Caki2 (cell line): ENCODE results near the gene BACH2. TPM values are rescaled to one million over a fixed set of nuclear protein-coding genes. Genes with fewer than 3 reads are reported as not detected.
"Not testable (repeated sequence)": the region's sequence is repeated elsewhere in the genome, so short reads cannot be mapped to it uniquely, and the experiment has no call there.

Source experiments
- DNase-seq: peaks from one replicate; pipeline ENCODE4 v3.0.0-alpha.2; 2015; ENCODE audit warnings: low read depth
- in situ Hi-C: cut with HindIII; loops from 2 replicates; pipeline ENCODE4 v1.10.0; 2016; ENCODE audit warnings: low sequenced_read_pairs, low pct_unique_long_range_greater_than_20kb, mixed read lengths
- total RNA-seq: library from RNA; depleted of rRNA; stranded (reverse); fragments of >200 nt; shearing (Covaris generic); gene quantifications from 2 replicates; pipeline ENCODE4 v1.2.3, GENCODE V29; 2014; ENCODE audit warnings: low replicate concordance; rRNA removed

The BACH2 gene
- 2.2 and 8.1 TPM in 2 replicates for total RNA-seq

- peak; percentile 74 for DNase-seq
- in situ Hi-C loops: loop anchor here (25.0 kb wide), 1 partner anchor 309 kb away; no protein-coding TSS in a partner anchor
Measured at GRCh38 chr6:90296341-90297114, at the start of gene BACH2. BACH2 (minus strand) TSS chr6:90296843; CDS start chr6:90008844, 287,999 bp downstream.

DNA sequence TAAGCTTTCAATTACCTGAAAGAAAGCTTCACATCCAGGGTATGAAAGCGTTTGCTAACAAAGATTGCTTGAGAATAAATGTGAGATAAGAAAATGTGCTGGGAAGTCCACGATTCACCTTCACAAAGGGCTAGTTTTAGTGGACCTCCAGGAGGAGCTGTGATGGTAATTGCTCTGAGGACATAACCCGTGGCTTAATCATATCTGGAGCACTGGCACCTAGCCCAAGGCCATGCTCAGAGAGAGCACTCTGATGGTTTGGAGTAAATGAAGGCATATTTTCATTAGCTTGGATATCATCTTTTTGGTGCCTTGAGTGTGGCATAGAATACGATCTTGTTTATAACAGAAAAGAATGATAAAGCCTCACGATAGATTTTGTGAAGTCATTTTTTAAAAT is 46.9 kb upstream of the BACH2 start:
- in situ Hi-C loops: loop anchor here (5.0 kb wide), 1 partner anchor 34 kb away; no protein-coding TSS in a partner anchor
- DNase-seq: no peak

- DNase-seq: no peak
- in situ Hi-C loops: no loop called here
Measured at GRCh38 chr6:90338409-90338808, 41.8 kb upstream of the BACH2 start.

GRCh38 chr6:90336388-90336947 is 39.8 kb upstream of the BACH2 start:
- in situ Hi-C loops: no loop called here
- DNase-seq: no peak

DNA sequence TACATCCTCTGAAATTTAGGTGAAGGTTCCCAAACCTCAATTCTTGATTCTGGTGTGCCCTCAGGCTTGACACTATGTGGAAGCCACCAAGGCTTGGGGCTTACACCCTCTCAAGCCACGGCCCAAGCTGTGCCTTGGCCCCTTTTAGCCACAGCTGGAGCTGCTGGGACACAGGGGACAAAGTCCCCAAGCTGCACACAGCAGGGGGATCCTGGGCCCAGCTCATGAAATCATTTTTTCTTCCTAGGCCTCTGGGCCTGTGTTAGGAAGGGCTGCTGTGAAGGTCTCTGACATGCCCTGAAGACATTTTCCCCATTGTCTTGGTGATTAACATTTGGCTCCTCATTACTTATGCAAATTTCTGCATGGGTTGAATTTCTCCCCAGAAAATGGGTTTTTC is 37.3 kb upstream of the BACH2 start:
- in situ Hi-C loops: no loop called here
- no peak for DNase-seq

GRCh38 chr6:90332978-90333543 is 36.4 kb upstream of the BACH2 start:
- DNase-seq, in situ Hi-C loops: not testable (repeated sequence)

DNA sequence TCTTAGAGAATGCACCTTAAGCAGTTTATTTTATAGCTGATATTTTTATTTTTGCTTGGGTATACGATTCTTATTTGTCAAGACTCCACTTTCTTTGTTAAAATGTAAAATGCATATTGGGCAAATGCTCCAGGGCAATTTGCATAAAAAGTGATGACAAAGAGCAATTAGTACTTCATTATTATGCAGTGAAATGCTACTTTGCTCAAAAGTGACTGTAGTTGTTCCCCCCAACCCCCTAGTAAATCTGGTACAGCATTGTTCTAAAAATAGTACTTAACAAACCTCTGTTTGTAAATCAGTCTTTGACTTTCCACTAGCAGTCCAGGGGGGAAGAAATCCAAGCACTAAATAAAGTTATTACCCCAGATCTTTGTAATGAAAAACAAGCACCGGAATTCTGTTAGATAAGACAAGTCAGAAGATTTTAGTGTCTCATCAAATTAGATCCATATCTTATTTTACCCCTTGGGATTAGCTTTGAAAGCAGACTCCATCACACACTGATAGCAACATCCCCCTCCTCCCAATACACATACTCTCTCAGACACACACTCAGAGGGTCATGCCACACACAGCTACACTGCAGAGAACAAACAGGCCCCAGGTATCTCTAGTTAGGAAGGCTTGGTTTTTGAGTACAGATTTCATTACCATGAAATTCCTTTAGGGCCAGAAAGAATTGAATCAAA is 32.9 kb upstream of the BACH2 start:
- in situ Hi-C loops: no loop called here
- no peak for DNase-seq

DNA sequence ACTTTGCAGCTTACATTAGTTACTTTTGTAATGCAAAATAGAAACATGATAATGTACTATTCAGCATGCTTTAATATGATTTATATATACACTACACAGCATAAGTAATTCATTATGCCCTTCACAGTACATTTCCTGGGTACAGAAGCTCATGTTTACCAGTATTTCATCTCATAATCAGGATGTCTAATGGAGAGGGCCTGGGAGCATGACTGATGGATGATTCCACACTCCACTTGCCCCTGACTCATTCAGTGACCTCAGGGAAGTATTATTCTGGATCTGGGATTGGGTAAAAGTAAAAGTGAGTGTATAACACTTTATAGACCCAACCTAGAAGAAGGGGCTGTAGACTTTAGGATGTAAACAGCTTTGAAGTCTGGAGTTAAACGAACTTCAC is 31.4 kb upstream of the BACH2 start:
- in situ Hi-C loops: no loop called here
- DNase-seq: peak; percentile 40

- no peak for DNase-seq
- in situ Hi-C loops: no loop called here
Measured at GRCh38 chr6:90326404-90327057, 29.9 kb upstream of the BACH2 start.

DNA sequence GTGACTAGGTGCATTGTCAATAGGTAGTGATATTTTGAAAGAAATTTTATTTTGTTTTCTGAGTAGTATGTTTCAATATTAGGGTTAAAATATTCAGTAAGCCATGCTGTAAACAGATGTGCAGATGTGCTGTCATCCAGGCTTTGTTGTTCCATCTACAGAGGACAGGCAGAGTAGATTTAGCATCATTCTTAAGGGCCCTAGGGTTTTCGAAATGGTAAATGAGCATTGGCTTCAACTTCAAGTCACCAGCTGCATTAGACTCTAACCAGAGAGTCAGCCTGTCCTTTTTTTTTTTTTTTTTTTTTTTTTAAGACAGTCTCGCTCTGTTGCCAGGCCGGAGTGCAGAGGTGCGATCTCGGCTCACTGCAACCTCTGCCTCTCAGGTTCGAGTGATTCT is 27.1 kb upstream of the BACH2 start:
- in situ Hi-C loops: no loop called here
- no peak for DNase-seq

DNA sequence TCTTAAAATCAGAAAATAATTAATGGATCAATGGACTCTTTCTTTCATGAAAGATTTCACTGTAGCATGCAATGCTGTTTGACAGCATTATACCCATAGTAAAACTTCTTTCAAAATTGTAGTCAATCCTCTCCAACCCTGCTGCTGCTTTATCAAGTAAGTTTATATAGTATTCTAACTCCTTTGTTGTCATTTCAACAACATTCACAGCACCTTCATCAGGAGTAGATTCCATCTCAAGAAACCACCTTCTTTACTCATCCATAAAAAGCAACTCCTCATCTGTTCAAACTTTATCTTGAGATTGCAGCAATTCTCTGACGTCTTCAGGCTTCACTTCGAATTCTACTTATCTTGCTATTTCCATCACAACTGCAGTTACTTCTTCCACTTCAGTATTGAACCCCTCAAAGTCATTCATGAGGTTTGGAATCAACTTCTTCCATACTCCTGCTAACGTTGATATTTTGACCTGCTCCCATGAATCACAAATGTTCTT is 26.4 kb upstream of the BACH2 start:
- DNase-seq: no peak

DNA sequence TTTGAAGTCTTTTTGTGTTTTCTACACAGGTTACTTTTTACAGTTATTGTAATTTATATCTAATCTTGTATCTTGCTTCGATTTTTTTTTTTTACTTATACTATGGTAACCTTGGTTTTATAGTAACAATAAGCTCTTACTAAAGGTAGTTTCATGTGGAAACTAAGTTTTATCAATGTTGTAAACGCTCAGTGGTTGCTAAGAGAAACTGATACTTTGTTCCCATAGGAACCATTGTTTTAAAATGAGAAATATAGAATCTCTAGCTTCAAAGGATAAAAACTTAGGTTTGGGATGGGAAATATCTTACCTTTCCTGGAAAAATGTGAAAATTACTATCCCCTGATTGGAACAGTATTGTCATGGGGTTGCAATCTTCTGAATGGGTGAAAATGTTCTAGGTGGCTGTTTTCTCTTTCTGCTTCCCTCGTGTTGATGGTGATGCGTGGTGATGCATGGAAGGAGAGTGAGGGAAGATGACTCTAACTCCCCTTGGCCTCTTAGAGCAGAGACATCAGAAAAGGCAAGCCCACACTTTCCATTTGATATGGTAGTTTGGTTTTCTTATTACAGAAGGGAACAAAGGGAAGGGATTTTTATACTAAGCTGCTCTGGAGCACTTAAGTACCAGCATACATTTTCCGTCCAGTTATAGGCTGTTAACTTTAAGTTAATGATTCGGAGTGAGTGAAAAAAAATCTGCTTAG is 23.5 kb upstream of the BACH2 start:
- in situ Hi-C loops: no loop called here
- no peak for DNase-seq

More for the DNA sequence above, 26.4 kb upstream of the BACH2 start:
- in situ Hi-C loops: no loop called here

DNA sequence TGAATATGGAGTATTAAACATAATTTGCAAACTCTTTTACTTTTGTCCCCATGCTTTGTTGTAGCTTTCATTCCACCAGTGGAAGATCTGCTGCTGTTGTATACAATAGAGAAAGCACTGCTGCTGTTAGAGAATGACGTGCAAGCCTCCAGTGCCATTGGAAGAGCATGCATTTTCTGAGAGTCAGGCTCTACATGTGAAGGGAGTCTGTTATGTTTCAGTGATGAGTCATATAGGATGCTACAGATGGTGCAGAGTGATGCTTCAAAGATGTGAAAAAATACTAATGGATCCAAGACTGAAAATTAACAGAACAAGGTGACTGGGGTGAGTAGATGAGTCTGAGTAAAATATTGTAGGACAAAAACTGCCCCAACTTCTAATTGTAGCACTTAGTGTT is 22.4 kb upstream of the BACH2 start:
- in situ Hi-C loops: no loop called here
- DNase-seq: no peak

GRCh38 chr6:90315986-90316385 is 19.3 kb upstream of the BACH2 start:
- in situ Hi-C loops: no loop called here
- peak; percentile 8 for DNase-seq

DNA sequence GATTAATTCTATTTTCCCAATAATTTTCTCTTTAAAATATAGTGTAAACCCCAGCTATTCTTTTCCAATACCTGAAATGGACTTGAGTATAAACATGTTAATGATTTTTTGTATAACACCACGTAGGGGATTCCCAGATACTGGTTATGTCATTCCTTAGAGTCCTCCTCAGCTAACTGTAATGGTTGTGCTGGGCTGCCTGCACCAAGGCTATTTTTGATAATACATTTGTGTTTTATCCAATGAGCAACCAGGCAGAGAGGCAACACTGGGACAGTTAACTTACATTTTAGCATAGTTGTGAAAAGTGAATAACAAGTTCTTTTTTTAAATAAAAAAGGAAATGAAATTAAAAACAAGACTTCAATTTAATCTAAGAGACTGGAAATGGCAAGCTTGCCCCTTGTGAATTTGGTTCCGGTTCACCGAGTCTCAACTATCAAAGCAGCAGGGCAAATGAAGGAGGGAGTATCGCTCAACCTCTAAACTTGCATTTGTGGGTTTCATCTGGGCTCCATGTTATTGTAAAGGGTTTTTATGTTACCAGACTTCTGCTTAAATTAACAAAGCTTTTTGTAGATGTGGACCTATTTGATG is 18.8 kb upstream of the BACH2 start:
- in situ Hi-C loops: no loop called here
- no peak for DNase-seq

- no peak for DNase-seq
- in situ Hi-C loops: no loop called here
Measured at GRCh38 chr6:90314514-90314913, 17.9 kb upstream of the BACH2 start.

- in situ Hi-C loops: no loop called here
- no peak for DNase-seq
Measured at GRCh38 chr6:90311569-90311968, 14.9 kb upstream of the BACH2 start.
